HFF-Myc (cell line): ENCODE data around the gene EOGT.
A peak's percentile ranks its signal among the peaks of the same experiment; 100 is the strongest.

Source experiments
- DNase-seq: peaks from one replicate; pipeline ENCODE4 v3.0.0-alpha.2; 2011; ENCODE audit warnings: low read depth; ENCODE audit errors: extremely low read depth
- H3K4me3 ChIP-seq: replicated peaks from 2 replicates; pipeline ENCODE4 v1.5.1; 2011; ENCODE audit warnings: low read depth, mild to moderate bottlenecking, control low read depth, low read length
- CTCF ChIP-seq: IDR thresholded peaks from 2 replicates; pipeline ENCODE4 v1.5.1; 2012; ENCODE audit warnings: mild to moderate bottlenecking, low read depth, low read length, control low read depth; ENCODE audit errors: missing control alignments

Gene EOGT

DNA sequence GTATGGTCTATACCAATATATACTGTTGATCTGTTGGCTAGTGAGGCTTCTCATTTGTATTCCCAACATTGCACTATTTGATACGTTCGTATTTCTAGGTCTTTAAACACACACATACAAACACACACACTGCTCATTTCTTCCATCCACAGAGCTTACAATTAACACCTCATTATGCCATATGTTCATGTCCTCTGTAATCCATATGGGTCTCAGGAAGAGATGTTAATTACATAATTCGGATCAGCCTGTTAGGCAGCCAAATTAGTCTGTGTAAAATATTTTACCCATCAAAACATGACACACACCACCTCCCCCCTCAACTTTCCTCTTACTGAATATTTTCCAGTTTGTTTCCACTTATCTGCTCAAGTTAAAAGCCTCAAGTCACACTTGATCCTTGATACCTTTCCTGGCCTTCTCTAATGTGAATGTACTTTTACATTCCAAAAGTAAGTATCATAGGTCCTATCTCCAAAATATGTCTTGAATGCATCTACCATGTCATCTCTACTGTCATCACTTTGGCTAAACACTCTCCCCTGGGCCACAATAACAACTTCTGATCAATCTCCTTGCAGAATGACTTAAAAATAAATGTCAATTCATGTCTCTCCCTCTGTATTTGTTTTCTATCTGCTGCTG is 28.2 kb downstream of the EOGT start:
- no peak for TF ChIP-seq CTCF
- no peak for DNase-seq
- no peak overlapping the region for H3K4me3 ChIP-seq

- H3K4me3 ChIP-seq: no peak overlapping the region
- DNase-seq: no peak
- TF ChIP-seq CTCF: no peak
Observed at GRCh38 chr3:68984011-68984530, 29.4 kb downstream of the EOGT start.

DNA sequence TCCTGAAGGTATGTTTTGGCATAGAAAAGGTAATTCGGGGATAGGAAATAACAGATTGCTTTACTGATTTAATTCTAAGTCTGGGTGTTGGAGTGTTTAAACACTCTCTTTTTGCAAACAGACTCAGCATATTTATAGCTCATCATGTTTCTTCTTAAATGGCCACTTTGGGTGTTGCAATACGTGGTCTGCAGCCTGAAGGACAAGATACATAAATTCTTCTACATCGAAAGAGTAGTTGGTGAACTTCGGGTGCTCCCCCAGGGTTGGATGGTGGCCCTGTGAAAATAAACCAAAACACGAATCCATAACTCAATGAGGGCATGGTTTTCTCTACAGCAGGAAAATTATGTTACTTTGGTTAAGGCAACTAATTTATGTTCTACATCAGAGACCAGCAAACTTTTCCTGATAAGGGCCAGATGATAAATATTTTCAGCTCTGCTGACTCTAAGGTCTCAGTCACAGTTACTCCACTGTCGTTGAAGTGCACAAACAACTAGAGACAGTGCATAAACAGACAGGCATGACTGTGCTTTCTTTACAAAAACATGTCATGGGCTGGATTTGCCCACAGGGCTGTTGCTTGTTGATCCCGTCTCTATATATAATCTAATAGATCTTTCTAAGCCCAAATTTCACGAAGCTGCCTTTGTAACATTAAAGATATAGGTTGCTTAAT is 35.9 kb downstream of the EOGT start:
- no peak for DNase-seq
- no peak overlapping the region for H3K4me3 ChIP-seq
- no peak for TF ChIP-seq CTCF

- no peak for TF ChIP-seq CTCF
- no peak for DNase-seq
- H3K4me3 ChIP-seq: no peak overlapping the region
Observed at GRCh38 chr3:68974711-68975110, 38.8 kb downstream of the EOGT start.

GRCh38 chr3:68973639-68974038 is 39.8 kb downstream of the EOGT start:
- no peak overlapping the region for H3K4me3 ChIP-seq
- DNase-seq: no peak
- no peak for TF ChIP-seq CTCF

GRCh38 chr3:68972358-68972979 is 41.0 kb downstream of the EOGT start:
- H3K4me3 ChIP-seq: no peak overlapping the region
- TF ChIP-seq CTCF: peak; percentile 87
- peak; percentile 32 for DNase-seq
